Measurements from ENCODE around the gene NEK1.

- TF ChIP-seq CTCF (IDR thresholded peaks at IDR 0.05) (no peak), POLR2A (IDR thresholded peaks at IDR 0.05) (no peak)
These were observed 174.3 kb downstream of the NEK1 start for GRCh38 chr4:169438057-169438480.
